Stimulated activated memory B cell treated with anti-CD40 and anti-IgM and Interleukin-4, amounts not matched to agents 10 μg/mL and 1 μg/mL and 100 μg/mL, for 72 hours (primary cell): ENCODE measurements around the gene POLR1A.

Experiments used
- ATAC-seq: fragments of 150-1000 bp; cut with Tn5 transposase; 2 replicates; pipeline ENCODE4 v1.10.0; 2021
- H3K27ac Mint-ChIP-seq: one replicate; pipeline ENCODE4 v1.8.0; 2022; ENCODE audit warnings: mild to moderate bottlenecking, mixed read lengths
- H3K27me3 Mint-ChIP-seq: one replicate; pipeline ENCODE4 v1.8.0; 2022; ENCODE audit warnings: mixed read lengths
- H3K36me3 Mint-ChIP-seq: one replicate; pipeline ENCODE4 v1.8.0; 2022; ENCODE audit warnings: mixed read lengths
- H3K4me1 Mint-ChIP-seq: one replicate; pipeline ENCODE4 v1.8.0; 2022; ENCODE audit warnings: mixed read lengths
- H3K4me3 Mint-ChIP-seq: one replicate; pipeline ENCODE4 v1.8.0; 2022; ENCODE audit warnings: mild to moderate bottlenecking, moderate library complexity, mixed read lengths
- H3K9me3 Mint-ChIP-seq: one replicate; pipeline ENCODE4 v1.8.0; 2022; ENCODE audit warnings: mixed read lengths

The POLR1A gene

DNA sequence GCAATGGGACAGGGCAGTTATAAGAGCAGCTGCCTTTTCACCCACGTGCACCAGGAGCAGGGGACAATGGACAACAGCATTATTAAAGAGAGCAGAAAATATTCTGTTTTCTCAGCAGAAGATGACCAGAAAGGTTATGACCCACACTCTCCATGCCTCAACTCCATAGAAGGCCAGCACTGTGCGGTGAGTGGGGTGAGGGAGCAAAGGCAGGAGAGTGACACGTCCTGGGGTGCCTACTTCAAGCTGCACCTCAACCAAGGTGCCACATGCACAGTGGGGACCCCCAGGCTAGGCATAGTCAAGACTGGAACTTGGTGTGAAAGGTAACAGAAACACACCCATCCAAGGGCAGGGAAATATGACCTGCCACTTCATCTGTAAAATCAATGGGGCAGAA, 50.4 kb downstream of the POLR1A start:
- Mint-ChIP-seq H3K27ac (peak overlapping the region; percentile 17), H3K27me3 (no peaks in the 10 kb centered on the region), H3K9me3 (no peaks in the 10 kb centered on the region), H3K36me3 (peaks cover 71% of the 10 kb centered on the region), H3K4me1 (no peaks in the 10 kb centered on the region), H3K4me3 (no peak overlapping the region)
- no peak for ATAC-seq

DNA sequence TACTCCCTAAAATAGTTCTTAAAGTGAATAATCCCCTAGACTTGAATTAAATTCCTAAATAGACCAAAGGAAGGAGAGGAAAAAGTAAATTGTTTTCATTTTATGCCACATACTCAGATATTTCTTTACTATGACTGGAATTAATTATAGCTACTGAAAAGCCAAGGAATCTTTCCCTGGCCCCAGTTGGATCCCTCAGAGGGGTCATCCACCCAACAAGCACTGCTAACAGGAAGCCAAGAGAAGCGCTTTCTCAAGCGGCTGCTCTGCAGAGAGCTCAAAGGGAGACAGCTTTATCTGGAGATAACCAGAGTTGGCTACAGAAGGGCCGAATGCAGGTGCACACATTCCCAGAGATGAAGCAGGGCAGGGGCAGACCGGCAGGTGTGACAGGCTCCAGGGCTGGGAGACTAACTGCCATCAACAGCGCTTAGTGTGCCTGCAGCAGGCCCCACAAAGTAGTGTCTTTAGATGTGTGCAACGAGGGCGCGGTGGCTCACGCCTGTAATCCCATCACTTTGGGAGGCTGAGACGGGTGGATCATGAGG, 51.1 kb downstream of the POLR1A start:
- Mint-ChIP-seq H3K9me3 (no peaks in the 10 kb centered on the region), H3K27ac (peak overlapping the region; percentile 17), H3K36me3 (peaks cover 75% of the 10 kb centered on the region), H3K27me3 (no peaks in the 10 kb centered on the region), H3K4me3 (no peak overlapping the region), H3K4me1 (no peaks in the 10 kb centered on the region)
- no peak for ATAC-seq

DNA sequence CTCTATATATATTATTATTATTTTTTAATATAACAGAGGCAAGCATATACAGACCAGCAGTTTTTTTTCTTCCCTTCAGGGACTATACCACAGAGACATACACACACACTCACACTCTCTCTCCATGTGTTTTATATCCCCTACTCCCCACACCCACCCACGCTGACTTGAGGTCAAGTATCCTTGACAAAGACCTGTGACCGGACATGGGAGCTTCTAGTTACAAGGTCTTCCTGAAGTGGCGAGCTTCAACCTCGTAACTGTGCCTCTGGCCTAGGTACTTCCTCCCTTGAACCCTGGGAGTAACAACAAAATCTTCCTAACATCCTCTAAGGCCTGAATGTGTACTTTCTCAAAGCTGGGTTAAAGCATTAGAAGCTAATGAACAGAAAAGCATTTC, 52.5 kb downstream of the POLR1A start:
- no peaks in the 10 kb centered on the region for H3K9me3 Mint-ChIP-seq
- no peak for ATAC-seq

DNA sequence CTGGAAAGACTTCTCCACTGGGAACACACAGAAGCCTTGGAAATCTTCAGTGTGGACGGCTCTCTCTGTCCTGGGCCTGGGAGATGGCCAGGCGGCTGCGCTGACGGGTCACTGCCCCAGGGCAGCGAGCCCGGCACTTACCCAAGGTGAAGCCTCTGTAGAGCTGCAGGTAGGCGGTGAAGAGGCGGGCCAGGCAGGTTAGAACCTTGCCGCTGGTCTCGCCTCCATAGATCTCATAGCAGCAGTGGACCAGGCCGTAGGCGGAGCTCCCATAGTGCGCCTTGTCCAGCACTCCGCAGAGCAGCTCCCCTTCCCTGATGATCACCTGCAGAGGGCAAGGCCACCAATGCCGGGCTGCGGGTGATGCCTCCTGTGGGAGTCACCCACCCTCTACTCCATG, 53.0 kb downstream of the POLR1A start:
- peaks cover 74% of the 10 kb centered on the region for H3K36me3 Mint-ChIP-seq
- ATAC-seq, result no peak
- no peak overlapping the region for H3K4me3 Mint-ChIP-seq

More for the DNA sequence above, 52.5 kb downstream of the POLR1A start:
- Mint-ChIP-seq H3K36me3 (peaks cover 79% of the 10 kb centered on the region), H3K27me3 (no peaks in the 10 kb centered on the region), H3K4me3 (no peak overlapping the region), H3K4me1 (no peaks in the 10 kb centered on the region), H3K27ac (no peak overlapping the region)

DNA sequence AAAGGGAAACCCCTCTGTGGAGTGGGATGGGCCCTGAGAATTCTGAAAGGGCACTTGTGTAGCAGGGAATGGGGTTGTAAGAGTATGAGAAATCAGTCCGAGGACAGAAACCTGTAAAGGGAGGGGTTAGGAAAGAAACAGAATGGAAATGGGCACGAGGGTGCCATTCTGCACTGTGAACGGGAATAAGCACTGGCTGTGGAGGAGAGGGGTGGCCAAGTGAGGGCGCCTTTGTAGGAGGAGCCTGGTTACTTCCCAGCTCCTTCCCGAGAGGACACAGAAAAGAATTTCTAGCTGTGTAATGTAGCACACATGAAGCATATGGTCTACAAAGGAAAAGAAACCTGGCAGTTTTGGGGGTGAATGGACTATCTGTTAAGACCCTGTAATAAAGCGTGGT, 53.4 kb downstream of the POLR1A start:
- no peaks in the 10 kb centered on the region for H3K27me3 Mint-ChIP-seq
- no peak overlapping the region for H3K27ac Mint-ChIP-seq
- no peaks in the 10 kb centered on the region for H3K4me1 Mint-ChIP-seq
- H3K36me3 Mint-ChIP-seq, result peaks cover 73% of the 10 kb centered on the region
- no peak for ATAC-seq
- no peak overlapping the region for H3K4me3 Mint-ChIP-seq
- H3K9me3 Mint-ChIP-seq, result no peaks in the 10 kb centered on the region

More for the DNA sequence above, 53.0 kb downstream of the POLR1A start:
- H3K27ac Mint-ChIP-seq, result no peak overlapping the region
- no peaks in the 10 kb centered on the region for H3K9me3 Mint-ChIP-seq
- no peaks in the 10 kb centered on the region for H3K27me3 Mint-ChIP-seq
- no peaks in the 10 kb centered on the region for H3K4me1 Mint-ChIP-seq

DNA sequence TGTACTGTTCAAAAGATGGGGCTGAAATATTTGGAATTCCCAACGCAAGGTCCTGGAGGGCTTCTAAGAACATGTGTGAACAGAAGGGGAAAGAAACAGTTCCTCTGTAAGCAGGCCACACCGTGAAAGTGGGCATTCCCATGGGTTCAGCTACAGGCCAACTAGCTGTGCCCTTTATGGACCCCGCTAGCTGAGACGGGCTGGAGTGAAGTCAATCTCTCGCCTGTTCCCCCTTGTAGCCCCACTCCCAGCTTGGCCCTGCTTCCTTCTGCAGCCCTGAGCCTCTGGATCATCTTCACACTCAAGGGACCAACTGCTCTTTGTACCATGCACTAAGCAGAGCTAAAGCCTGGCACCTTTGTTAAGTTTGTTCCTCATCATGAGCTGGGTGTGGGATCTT, 55.4 kb downstream of the POLR1A start:
- no peak overlapping the region for H3K27ac Mint-ChIP-seq
- no peaks in the 10 kb centered on the region for H3K9me3 Mint-ChIP-seq
- no peak for ATAC-seq
- H3K4me3 Mint-ChIP-seq, result no peak overlapping the region
- peaks cover 80% of the 10 kb centered on the region for H3K36me3 Mint-ChIP-seq
- no peaks in the 10 kb centered on the region for H3K4me1 Mint-ChIP-seq
- H3K27me3 Mint-ChIP-seq, result no peaks in the 10 kb centered on the region

DNA sequence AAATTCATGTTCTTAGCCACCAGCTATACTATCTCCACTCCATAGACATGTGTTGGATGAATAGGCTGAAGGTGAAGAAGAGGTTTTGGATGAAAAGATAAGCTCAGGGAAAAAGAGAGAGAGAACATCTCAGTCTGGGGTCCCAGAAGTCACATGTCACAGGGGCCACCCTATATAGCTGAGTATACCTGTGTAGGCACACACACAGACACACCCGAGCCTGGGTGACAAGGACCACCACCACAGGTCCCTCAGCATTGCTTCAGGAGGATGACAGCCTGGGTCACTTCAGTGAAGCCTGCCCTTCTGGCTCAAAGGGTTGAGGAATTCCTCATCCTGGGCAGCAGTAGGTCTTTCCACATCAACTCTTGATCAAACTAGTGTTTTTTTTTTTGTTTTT, 56.2 kb downstream of the POLR1A start:
- no peaks in the 10 kb centered on the region for H3K4me1 Mint-ChIP-seq
- no peak overlapping the region for H3K27ac Mint-ChIP-seq
- H3K9me3 Mint-ChIP-seq, result no peaks in the 10 kb centered on the region
- no peaks in the 10 kb centered on the region for H3K27me3 Mint-ChIP-seq
- H3K4me3 Mint-ChIP-seq, result no peak overlapping the region
- ATAC-seq, result no peak
- H3K36me3 Mint-ChIP-seq, result peaks cover 80% of the 10 kb centered on the region

DNA sequence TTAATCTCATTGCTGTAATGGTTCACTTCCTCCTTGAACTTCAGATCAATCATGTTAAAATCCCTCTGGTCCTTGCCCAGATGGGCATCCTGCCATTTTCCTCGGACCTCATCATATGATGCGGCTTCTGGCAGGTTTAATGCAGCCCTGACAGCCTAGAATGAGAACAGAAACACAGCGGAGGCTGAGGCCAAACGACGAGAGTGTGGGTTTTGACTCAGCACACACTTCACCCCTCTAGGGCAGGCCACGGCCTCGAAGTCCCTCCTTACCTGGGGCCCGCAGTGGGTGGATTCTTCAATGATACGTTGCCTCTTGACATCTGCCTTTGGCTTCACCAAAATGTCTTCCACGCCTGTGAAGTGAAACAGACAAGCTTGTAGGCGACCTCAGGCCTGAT, 56.8 kb downstream of the POLR1A start:
- Mint-ChIP-seq H3K36me3 (peaks cover 80% of the 10 kb centered on the region), H3K4me3 (no peak overlapping the region), H3K27me3 (no peaks in the 10 kb centered on the region), H3K4me1 (no peaks in the 10 kb centered on the region), H3K9me3 (no peaks in the 10 kb centered on the region), H3K27ac (no peak overlapping the region)
- no peak for ATAC-seq

DNA sequence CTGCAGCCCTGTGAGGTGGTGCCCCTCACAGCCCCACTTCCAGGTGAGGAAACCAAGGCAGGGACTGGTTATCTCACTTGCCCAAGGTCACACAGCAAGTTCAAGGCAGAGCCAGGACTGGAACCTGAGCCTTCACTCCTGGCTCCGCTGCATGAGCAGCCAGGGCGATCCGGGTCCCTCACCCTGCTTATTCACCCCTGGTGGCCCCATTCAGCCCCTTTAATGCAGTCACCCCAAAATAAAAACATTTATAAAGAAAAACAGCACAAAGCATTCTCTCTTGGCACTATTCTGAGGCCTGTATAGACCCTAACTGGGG, 57.3 kb downstream of the POLR1A start:
- no peaks in the 10 kb centered on the region for H3K27me3 Mint-ChIP-seq
- H3K4me3 Mint-ChIP-seq, result no peak overlapping the region
- no peaks in the 10 kb centered on the region for H3K9me3 Mint-ChIP-seq
- no peak for ATAC-seq
- no peaks in the 10 kb centered on the region for H3K4me1 Mint-ChIP-seq
- no peak overlapping the region for H3K27ac Mint-ChIP-seq
- peaks cover 80% of the 10 kb centered on the region for H3K36me3 Mint-ChIP-seq

DNA sequence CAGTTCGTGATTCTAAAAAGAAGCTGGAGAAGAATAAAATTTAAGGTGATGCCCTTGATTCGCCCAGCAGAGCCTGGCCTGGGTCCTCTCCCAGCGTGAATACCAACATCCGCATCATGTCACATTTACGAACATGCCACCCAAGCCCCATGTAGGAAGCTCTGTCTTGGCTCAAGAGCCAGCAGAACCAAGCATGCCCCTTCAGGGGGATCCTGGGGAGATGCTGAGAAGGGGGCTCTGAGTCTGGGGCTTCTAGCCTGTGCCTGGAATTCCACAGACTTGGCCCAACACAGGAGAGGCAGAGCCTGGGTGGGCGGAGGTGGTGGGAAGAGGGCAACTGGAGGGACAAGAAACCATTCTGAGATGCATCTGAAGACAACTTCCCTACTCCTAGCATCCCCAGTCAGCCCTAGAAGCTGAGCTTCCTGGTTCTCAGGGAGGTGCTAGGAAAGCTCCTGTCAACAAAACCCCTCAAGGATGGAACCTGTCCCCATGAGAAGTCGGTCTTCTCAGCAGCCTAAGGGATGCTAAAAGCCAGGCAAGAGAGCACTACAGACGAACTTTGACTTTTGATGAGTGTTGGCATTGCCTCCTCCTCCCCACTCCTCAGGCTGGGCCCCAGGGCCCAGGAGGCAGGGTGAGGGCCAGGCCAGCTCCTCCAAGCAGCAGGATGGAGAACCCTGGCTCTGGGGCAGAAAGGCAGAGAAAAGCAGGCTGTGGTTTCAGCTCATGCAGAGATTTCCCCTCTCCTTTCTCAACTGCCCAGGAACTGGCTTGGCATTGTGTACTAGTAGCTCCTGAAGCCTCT, 57.9 kb downstream of the POLR1A start:
- Mint-ChIP-seq H3K4me1 (no peaks in the 10 kb centered on the region), H3K27me3 (no peaks in the 10 kb centered on the region), H3K4me3 (no peak overlapping the region), H3K36me3 (peaks cover 80% of the 10 kb centered on the region), H3K9me3 (no peaks in the 10 kb centered on the region), H3K27ac (no peak overlapping the region)
- ATAC-seq, result no peak

DNA sequence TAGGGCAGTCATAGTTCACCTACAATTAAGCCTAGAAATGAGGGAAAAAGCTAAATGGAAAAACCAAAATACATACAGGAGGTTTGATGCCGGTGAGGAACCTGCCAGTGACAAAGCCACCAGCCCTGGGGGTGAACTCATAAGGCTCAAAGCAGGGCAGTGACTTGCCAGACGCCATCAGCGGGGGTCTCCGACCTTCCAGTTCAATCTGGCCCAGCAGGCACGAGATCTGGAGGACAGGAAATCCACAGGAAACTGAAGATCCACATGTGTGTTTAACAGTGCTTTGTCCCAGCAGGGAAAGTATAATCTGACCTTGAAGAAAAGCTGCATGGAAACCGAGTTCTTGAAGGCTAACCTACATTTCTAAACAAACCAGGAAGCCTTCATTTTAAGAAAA, 60.1 kb downstream of the POLR1A start:
- Mint-ChIP-seq H3K4me3 (no peak overlapping the region), H3K27me3 (no peaks in the 10 kb centered on the region), H3K36me3 (peaks cover 83% of the 10 kb centered on the region), H3K27ac (no peak overlapping the region), H3K9me3 (no peaks in the 10 kb centered on the region), H3K4me1 (no peaks in the 10 kb centered on the region)
- no peak for ATAC-seq

DNA sequence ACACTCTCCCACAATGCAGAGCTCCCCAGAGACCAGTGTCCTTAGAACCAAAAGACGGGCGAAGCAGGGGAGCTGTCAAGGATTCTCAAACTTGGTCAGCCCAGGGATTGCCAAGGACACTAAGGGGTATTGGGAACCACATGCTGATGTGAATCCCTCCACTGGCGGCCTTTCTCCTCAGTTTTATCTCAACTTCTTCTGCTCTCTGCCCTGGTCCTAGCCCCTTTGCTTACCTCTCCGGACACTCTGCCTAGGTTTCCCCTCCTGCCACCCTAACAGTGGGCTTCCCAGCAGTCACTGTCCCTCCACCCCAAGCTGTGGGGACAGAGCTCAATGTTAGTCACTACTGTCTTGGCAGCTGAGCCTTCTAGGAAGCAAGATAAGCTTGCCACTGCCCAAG, 61.1 kb downstream of the POLR1A start:
- H3K4me1 Mint-ChIP-seq, result no peaks in the 10 kb centered on the region
- peaks cover 81% of the 10 kb centered on the region for H3K36me3 Mint-ChIP-seq
- H3K4me3 Mint-ChIP-seq, result no peak overlapping the region
- no peak for ATAC-seq
- peak overlapping the region; percentile 62 for H3K27ac Mint-ChIP-seq
- no peaks in the 10 kb centered on the region for H3K9me3 Mint-ChIP-seq
- no peaks in the 10 kb centered on the region for H3K27me3 Mint-ChIP-seq

DNA sequence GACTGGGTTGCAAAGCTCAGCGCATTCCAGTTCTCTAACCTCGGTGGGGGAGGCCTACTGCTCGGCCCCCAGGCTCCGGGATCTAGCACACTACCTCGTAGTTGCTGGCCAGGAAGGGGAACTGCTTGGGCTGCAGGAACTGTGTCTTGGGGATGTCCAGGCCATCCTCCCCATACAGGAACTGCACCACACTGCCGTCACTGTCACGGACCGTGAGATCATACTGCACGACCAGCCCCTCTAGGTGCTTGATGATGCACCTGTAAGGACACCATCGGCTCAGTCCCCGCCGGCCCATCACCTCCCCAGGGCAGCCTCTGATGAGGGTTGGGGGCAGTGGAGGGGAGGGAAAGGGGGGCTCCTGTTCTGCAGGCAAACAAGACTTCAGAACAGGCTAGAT, 61.6 kb downstream of the POLR1A start:
- Mint-ChIP-seq H3K36me3 (peaks cover 75% of the 10 kb centered on the region), H3K27ac (no peak overlapping the region), H3K27me3 (no peaks in the 10 kb centered on the region), H3K4me1 (peaks cover 5% of the 10 kb centered on the region), H3K4me3 (no peak overlapping the region), H3K9me3 (no peaks in the 10 kb centered on the region)
- no peak for ATAC-seq

DNA sequence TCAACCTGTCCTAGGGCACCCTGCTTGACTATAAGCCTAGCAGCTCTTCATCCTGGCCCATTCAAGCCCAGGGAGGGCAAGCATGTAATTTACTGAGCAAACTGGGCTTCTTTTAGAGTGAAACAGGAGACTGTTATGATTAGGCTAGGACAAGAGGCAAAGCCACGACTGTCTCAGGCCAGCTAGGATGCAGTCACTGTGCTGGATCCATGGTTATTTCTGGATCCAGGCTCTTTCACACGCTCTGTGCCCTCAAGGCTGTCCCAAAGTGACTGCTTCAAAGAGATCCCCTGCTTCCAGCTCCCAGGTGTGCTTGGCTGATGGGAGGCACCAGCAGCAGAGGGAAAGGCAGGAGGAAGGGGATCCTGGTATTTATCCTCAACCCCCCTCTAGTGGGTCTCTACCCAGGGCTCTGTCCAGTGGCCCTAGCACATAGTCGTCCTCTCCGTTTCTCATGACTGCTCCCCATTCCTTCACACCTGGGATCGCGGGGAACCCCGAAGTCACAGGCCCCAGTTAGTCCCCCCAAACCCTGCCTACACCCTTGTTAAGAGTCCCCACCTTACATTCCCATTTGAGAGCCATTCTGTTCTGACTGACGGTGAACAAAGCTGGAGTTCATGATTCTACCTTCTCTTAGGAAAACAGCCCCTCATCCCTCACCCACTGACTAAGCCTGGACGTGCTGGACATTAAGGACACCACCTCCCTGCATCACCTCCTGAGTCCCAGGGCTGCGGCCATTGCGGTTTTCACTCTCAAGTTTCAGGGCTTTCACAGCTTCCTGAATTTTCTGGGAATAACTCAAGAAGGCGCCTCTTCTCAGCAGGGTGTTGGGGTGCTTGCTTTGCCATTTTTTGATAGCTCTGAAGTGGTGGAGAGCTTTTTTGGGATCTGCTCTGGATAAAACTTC, 63.2 kb downstream of the POLR1A start:
- H3K27ac Mint-ChIP-seq, result peak overlapping the region; percentile 33
- no peaks in the 10 kb centered on the region for H3K9me3 Mint-ChIP-seq
- no peak overlapping the region for H3K4me3 Mint-ChIP-seq
- peaks cover 21% of the 10 kb centered on the region for H3K4me1 Mint-ChIP-seq
- ATAC-seq, result no peak
- no peaks in the 10 kb centered on the region for H3K27me3 Mint-ChIP-seq
- H3K36me3 Mint-ChIP-seq, result peaks cover 81% of the 10 kb centered on the region

DNA sequence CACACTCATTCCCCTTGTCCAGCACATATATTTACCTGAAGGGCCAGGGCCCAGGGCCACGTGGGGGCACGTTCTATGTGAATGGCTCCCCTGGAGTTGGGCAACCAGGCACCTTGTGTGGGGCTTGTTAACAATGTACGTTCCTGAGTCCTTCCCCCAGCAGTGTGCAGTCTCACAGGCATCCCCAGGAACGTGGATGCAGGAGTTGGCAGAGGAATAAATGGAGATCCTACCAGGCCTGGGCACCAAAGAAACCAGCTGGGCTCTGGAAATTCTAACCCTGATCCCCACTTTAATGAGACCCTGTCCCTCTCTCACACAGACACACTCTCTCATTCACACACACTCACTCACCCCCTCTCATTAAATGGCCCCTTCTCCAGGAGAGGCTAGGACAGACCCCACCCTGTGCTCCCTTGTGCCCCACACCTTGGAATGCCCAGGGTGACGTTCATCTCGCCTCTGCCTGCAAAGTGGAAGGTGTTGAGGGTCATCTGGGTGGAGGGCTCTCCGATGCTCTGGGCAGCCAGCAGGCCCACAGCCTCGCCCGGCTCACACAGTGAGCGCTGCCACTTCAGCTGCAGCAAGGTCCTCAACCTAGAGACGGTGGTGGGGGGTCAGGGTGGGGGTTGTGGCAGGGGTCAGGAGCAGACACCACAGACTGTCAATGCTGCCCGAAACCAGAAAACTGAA, 65.6 kb downstream of the POLR1A start:
- peaks cover 45% of the 10 kb centered on the region for H3K4me1 Mint-ChIP-seq
- no peaks in the 10 kb centered on the region for H3K27me3 Mint-ChIP-seq
- peak overlapping the region; percentile 93 for H3K27ac Mint-ChIP-seq
- no peaks in the 10 kb centered on the region for H3K9me3 Mint-ChIP-seq
- peaks cover 61% of the 10 kb centered on the region for H3K36me3 Mint-ChIP-seq
- ATAC-seq, result no peak
- no peak overlapping the region for H3K4me3 Mint-ChIP-seq
